Measurements from ENCODE around the gene ISL2.
A peak's percentile ranks its signal among the peaks of the same experiment; 100 is the strongest.

The ISL2 gene

GRCh38 chr15:76327191-76328105, 9.1 kb upstream of the ISL2 start:
- no peak for DNase-seq (ENCODE audit: low spot score)

- no peak for DNase-seq (ENCODE audit: low spot score)
Measured at GRCh38 chr15:76328106-76328696, 8.4 kb upstream of the ISL2 start.

GRCh38 chr15:76328958-76329357, 7.6 kb upstream of the ISL2 start:
- DNase-seq (ENCODE audit: low spot score) = no peak

GRCh38 chr15:76330080-76330680, 6.4 kb upstream of the ISL2 start:
- peak; percentile 22 for DNase-seq (ENCODE audit: low spot score)

GRCh38 chr15:76332796-76333195, 3.8 kb upstream of the ISL2 start:
- no peak for DNase-seq (ENCODE audit: low spot score)

GRCh38 chr15:76333309-76333708, 3.3 kb upstream of the ISL2 start:
- no peak for DNase-seq (ENCODE audit: low spot score)

- no peak for DNase-seq (ENCODE audit: low spot score)
Measured at GRCh38 chr15:76333720-76334437, 2.7 kb upstream of the ISL2 start.

- no peak for DNase-seq (ENCODE audit: low spot score)
Measured at GRCh38 chr15:76334438-76335306, 1.9 kb upstream of the ISL2 start.

GRCh38 chr15:76335307-76336253, 993 bp upstream of the ISL2 start:
- no peak for DNase-seq (ENCODE audit: low spot score)

GRCh38 chr15:76337059-76337695, 604 bp downstream of the ISL2 start:
- DNase-seq (ENCODE audit: low spot score) = peak; percentile 27

- DNase-seq (ENCODE audit: low spot score) = no peak
Measured at GRCh38 chr15:76337696-76338485, 1.3 kb downstream of the ISL2 start.

- no peak for DNase-seq (ENCODE audit: low spot score)
Measured at GRCh38 chr15:76338486-76339304, 2.1 kb downstream of the ISL2 start.

- no peak for DNase-seq (ENCODE audit: low spot score)
Measured at GRCh38 chr15:76339305-76340197, 3.0 kb downstream of the ISL2 start.

GRCh38 chr15:76340198-76340802, 3.7 kb downstream of the ISL2 start:
- DNase-seq (ENCODE audit: low spot score) = no peak

GRCh38 chr15:76340803-76341365, 4.3 kb downstream of the ISL2 start:
- DNase-seq (ENCODE audit: low spot score) = no peak

- DNase-seq (ENCODE audit: low spot score) = no peak
Measured at GRCh38 chr15:76341366-76342057, 4.9 kb downstream of the ISL2 start.
